ENCODE measurements around the gene HACE1.
"Not testable (repeated sequence)": the region's sequence is repeated elsewhere in the genome, so short reads cannot be mapped to it uniquely, and the experiment has no call there.

Gene HACE1

DNA sequence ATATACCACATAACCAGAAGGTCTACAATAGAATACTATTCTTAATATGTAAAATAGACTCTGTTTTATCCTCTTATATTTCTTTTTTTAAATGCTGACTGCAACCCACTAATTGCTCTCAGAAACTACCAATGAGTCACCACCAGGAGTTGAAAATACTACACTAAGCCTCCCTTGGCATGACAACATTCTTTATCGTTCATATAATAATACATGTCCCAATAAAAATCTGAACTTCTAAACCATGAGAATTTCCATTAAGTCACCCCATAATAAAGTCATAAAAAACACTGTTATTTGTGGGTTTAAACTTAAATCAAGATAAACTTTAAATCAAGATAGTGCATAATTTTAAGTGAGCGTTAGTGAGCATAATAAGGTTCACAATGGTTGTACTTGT is 4.2 kb downstream of the HACE1 start:
- no peaks in the 10 kb centered on the region for H3K27me3 Mint-ChIP-seq

DNA sequence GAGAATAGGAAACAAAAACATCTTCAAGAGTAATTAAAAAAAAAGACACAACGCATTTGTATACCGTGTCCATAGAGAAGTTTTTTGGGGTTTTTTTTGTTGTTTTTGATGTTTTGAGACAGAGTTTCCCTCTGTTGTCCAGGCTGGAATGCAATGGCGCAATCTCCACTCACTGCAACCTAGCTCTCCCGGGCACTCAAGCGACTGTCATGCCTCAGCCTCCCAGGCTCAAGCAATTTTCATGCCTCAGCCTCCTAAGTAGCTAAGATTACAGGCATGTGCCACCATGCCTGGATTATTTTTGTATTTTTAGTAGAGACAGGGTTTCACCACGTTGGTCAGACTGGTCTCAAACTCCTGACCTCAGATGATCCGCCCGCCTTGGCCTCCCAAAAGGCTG is 12.0 kb downstream of the HACE1 start:
- not testable (repeated sequence) for H3K9me3 Mint-ChIP-seq, DNase-seq, H3K4me3 Mint-ChIP-seq, H3K27ac Mint-ChIP-seq, H3K4me1 Mint-ChIP-seq, H3K27me3 Mint-ChIP-seq
- CTCF ChIA-PET = interaction anchor here (0.7 kb wide), 1 partner anchor 13 kb away, joined by 3 read pairs; no protein-coding TSS in a partner anchor
- H3K36me3 Mint-ChIP-seq = peaks cover 13% of the 10 kb centered on the region

More for the DNA sequence above, 4.2 kb downstream of the HACE1 start:
- H3K4me1 Mint-ChIP-seq = peaks cover 28% of the 10 kb centered on the region
- no peak overlapping the region for H3K27ac Mint-ChIP-seq
- DNase-seq = no peak
- CTCF ChIA-PET = no interaction called here
- no peak overlapping the region for H3K4me3 Mint-ChIP-seq
- H3K36me3 Mint-ChIP-seq = peaks cover 10% of the 10 kb centered on the region
- no peaks in the 10 kb centered on the region for H3K9me3 Mint-ChIP-seq

DNA sequence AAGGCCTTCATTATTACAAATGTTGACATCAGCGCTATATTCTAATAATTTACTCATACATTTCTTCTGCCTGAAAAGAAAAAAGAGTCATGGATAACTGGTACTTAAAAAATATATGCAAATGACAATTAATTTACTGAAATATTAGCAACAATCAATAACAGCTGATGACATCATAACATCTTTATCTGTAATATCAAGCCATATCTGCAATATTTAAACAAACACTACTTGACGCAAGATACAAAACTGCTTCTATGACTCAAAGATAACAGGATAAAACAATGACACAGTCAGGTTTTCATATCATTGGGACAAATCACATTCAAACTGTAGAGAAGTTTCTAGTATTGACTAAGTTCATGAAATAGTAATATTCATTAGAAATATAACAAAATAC is 16.5 kb downstream of the HACE1 start:
- Mint-ChIP-seq H3K4me1 (no peaks in the 10 kb centered on the region), H3K27me3 (no peaks in the 10 kb centered on the region), H3K9me3 (no peaks in the 10 kb centered on the region), H3K36me3 (peaks cover 12% of the 10 kb centered on the region), H3K27ac (no peak overlapping the region), H3K4me3 (no peak overlapping the region)
- no peak for DNase-seq
- CTCF ChIA-PET = no interaction called here

DNA sequence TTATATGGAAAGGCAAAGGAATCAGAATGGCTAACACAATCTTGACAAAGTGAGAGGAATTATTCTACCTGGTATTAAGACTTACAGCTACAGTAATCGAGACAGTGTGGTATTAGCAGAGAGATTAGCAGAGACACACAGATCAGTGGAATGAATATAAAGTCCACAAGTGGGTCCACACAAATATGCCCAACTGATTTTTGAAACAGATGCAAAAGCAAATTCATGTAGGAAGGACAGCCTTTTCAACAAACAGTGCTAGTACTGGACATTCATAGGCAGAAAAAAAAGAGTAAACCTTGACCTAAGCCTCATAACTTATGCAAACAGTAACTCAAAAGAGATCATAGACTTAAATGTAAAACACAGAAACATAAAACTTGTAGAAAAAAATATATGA is 22.6 kb downstream of the HACE1 start:
- Mint-ChIP-seq H3K4me1 (no peaks in the 10 kb centered on the region), H3K36me3 (peaks cover 18% of the 10 kb centered on the region), H3K4me3 (no peak overlapping the region), H3K27me3 (no peaks in the 10 kb centered on the region), H3K9me3 (no peaks in the 10 kb centered on the region), H3K27ac (no peak overlapping the region)
- CTCF ChIA-PET = no interaction called here
- no peak for DNase-seq

DNA sequence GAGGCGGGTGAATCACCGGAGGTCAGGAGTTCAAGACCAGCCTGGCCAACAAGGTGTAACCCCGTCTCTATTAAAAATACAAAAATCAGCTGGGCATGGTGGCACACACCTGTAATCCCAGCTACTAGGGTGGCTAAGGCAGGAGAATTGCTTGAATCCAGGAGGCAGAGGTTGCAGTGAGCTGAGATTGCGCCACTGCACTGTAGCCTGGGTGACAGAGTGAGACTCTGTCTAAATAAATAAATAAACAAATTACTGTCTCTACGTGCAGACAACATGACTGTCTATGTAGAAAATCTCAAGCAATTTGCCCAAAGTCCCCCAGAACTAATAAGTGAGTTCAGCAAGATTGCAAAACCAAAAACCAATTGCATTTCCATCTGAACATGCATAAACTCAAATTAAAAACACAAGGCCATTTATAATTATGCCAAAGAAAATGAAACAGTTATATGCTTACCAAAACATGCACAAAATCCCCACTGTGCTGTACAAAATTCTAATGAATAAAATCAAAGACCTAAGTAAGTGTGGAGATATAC is 23.2 kb downstream of the HACE1 start:
- H3K27me3 Mint-ChIP-seq, CTCF ChIA-PET: not testable (repeated sequence)

DNA sequence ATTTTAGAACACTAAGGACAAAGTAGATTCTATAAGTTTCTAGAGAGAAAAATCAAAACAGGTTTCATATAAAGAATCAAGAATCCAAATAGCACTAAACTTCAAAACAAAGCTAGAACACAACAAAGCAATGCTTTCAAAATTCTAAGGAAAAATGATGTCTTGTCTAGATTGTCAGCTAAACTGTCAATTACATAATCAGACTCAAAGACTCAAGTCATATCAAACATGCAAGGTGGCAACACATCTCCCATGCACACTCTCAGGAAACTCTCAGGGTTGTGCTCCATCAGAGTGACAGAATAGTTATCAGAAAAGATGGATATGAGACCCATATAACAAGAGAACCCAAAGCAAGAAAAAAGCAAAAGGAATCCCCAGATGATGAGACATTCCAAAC is 23.9 kb downstream of the HACE1 start:
- no peak for DNase-seq
- H3K4me3 Mint-ChIP-seq = no peak overlapping the region
- no peak overlapping the region for H3K27ac Mint-ChIP-seq
- no peaks in the 10 kb centered on the region for H3K4me1 Mint-ChIP-seq
- no peaks in the 10 kb centered on the region for H3K27me3 Mint-ChIP-seq
- CTCF ChIA-PET = no interaction called here
- no peaks in the 10 kb centered on the region for H3K9me3 Mint-ChIP-seq
- H3K36me3 Mint-ChIP-seq = peaks cover 21% of the 10 kb centered on the region

More for the DNA sequence above, 23.2 kb downstream of the HACE1 start:
- H3K9me3 Mint-ChIP-seq, H3K27ac Mint-ChIP-seq, DNase-seq, H3K4me1 Mint-ChIP-seq, H3K4me3 Mint-ChIP-seq: not testable (repeated sequence)
- peaks cover 20% of the 10 kb centered on the region for H3K36me3 Mint-ChIP-seq

DNA sequence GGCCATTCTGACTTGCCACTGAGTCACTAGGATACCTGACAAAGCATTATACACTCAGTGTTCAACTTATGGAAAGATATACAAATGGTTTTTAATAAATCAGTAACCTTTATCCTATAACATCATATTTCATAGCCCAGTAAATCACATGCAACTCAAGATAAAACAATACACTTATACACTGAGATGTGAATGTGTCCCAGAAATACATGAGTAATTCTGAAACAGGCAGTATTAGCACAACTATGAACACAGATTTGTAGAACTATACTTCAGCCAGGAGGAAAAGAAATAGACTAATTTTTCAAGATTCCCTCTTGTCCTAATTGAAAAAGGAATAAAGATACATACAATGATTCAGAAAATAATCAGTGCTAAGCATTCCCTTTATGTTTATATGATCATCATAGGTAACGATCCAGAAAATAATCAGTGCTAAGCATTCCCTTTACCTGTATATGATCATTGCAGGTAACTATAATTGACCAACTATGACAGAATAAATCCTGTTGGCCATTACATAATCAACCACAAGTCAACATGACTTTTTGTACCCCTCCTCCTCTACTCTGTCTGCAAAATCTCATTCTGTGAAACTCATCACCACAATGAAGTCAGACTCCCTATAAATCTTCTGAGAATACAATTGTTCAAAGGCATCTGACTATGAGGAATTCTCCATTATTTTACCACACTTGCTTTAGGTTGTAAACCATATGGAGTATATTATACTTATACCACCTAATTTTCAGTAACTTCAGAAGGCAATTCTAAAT is 30.3 kb downstream of the HACE1 start:
- H3K9me3 Mint-ChIP-seq = peaks cover 2% of the 10 kb centered on the region
- DNase-seq = no peak
- no peak overlapping the region for H3K27ac Mint-ChIP-seq
- CTCF ChIA-PET = no interaction called here
- peaks cover 13% of the 10 kb centered on the region for H3K36me3 Mint-ChIP-seq
- H3K27me3 Mint-ChIP-seq = no peaks in the 10 kb centered on the region
- no peak overlapping the region for H3K4me3 Mint-ChIP-seq
- H3K4me1 Mint-ChIP-seq = peaks cover 2% of the 10 kb centered on the region

DNA sequence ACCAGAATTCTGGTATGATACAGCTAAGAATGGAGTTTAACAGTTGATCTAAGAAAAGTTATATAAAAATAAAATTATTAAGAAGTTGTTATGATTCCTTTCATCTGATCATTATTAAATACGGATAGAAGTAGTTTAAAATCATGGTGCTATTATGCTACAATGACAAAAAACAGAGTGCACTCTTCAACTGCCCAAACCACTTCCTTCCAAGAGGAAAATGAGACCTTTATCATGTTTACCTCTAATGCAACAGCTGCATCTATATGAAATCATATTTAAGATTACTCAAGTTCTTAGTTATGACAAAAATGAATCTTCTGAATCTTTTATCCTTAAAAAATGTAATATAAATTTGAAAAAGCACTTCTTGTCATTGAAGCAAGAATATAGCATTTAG is 31.2 kb downstream of the HACE1 start:
- Mint-ChIP-seq H3K27me3 (no peaks in the 10 kb centered on the region), H3K4me1 (peaks cover 2% of the 10 kb centered on the region), H3K4me3 (no peak overlapping the region), H3K9me3 (peaks cover 2% of the 10 kb centered on the region), H3K36me3 (peaks cover 19% of the 10 kb centered on the region), H3K27ac (no peak overlapping the region)
- CTCF ChIA-PET = no interaction called here
- DNase-seq = no peak

DNA sequence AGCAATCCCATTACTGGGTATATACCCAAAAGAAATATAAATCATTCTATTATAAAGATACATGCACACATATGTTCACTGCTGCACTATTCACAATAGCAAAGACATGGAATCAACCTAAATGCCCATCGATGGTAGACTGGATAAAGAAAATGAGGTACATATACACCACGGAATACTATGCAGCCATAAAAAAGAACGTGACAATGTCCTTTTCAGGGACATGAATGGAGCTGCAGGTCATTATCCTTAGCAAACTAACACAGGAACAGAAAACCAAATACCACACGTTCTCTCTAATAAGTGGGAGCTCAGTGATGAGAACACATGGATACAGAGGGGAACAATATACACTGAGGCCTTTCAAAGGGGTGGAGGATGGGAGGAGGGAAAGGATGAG is 38.9 kb downstream of the HACE1 start:
- H3K36me3 Mint-ChIP-seq = peaks cover 27% of the 10 kb centered on the region

DNA sequence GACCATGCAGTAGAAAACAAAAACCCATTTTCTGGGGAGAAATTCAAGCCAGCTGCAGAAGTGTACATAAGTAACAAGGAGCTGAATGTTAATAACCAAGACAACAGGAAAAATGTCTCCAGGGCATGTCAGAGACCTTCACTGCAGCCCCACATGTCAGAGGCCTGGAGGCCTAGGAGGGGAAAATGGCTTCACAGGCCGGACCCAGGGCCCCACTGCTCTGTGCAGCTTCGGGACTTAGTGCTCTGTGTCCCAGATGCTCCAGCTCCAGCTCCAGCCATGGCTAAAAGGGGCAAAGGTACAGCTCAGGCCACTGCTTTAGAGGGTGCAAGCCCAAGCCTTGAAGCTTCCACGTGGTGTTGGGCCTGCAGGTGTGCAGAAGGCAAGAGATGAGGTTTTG is 43.6 kb downstream of the HACE1 start:
- peaks cover 35% of the 10 kb centered on the region for H3K36me3 Mint-ChIP-seq
- H3K4me1 Mint-ChIP-seq = no peaks in the 10 kb centered on the region
- H3K27me3 Mint-ChIP-seq = no peaks in the 10 kb centered on the region
- no peak for DNase-seq
- CTCF ChIA-PET = no interaction called here
- no peak overlapping the region for H3K27ac Mint-ChIP-seq
- no peak overlapping the region for H3K4me3 Mint-ChIP-seq
- peaks cover 12% of the 10 kb centered on the region for H3K9me3 Mint-ChIP-seq

More for the DNA sequence above, 38.9 kb downstream of the HACE1 start:
- H3K4me1 Mint-ChIP-seq, DNase-seq, H3K27me3 Mint-ChIP-seq, H3K4me3 Mint-ChIP-seq, H3K9me3 Mint-ChIP-seq, H3K27ac Mint-ChIP-seq, CTCF ChIA-PET: not testable (repeated sequence)

DNA sequence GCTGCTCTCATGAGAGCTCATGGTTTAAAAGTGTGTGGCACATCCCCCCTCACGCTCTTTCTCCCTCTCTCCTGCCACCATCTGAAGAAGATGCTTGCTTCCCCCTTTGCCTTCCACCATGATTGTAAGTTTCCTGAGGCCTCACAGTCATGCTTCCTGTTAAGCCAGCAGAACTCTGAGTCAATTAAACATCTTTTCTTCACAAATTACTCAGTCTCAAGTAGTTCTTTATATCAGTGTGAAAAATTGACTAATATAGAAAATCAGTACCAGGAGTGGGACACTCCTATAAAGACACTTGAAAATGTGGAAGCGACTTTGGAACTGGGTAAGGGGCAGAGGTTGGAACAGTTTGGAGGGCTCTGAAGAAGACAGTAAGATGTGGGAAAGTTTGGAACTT is 45.0 kb downstream of the HACE1 start:
- Mint-ChIP-seq H3K27ac (no peak overlapping the region), H3K36me3 (peaks cover 28% of the 10 kb centered on the region), H3K4me3 (no peak overlapping the region)

DNA sequence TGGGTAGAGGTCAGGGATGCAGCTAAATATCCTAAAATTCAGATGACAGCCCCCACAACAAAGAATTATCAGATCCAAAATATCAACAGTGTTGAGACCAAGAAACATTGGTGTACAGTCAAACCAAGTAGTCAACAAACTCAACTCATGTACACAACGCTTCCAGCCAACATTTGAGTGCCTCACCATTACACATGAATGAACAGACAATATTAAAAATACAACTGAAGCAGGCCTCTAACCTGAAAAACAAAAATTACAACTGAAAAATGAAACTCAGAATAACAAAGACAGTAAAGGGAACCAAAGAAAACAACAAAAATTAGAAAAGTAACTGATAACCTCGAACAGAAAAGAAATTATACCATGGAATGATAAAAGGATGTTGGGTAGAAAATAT is 46.2 kb downstream of the HACE1 start:
- DNase-seq = no peak
- no peaks in the 10 kb centered on the region for H3K4me1 Mint-ChIP-seq
- CTCF ChIA-PET = no interaction called here
- H3K27me3 Mint-ChIP-seq = no peaks in the 10 kb centered on the region
- peaks cover 10% of the 10 kb centered on the region for H3K9me3 Mint-ChIP-seq
- H3K36me3 Mint-ChIP-seq = peaks cover 28% of the 10 kb centered on the region
- no peak overlapping the region for H3K27ac Mint-ChIP-seq
- no peak overlapping the region for H3K4me3 Mint-ChIP-seq

More for the DNA sequence above, 45.0 kb downstream of the HACE1 start:
- Mint-ChIP-seq H3K27me3 (no peaks in the 10 kb centered on the region), H3K9me3 (peaks cover 10% of the 10 kb centered on the region), H3K4me1 (no peaks in the 10 kb centered on the region)
- CTCF ChIA-PET = no interaction called here
- no peak for DNase-seq

DNA sequence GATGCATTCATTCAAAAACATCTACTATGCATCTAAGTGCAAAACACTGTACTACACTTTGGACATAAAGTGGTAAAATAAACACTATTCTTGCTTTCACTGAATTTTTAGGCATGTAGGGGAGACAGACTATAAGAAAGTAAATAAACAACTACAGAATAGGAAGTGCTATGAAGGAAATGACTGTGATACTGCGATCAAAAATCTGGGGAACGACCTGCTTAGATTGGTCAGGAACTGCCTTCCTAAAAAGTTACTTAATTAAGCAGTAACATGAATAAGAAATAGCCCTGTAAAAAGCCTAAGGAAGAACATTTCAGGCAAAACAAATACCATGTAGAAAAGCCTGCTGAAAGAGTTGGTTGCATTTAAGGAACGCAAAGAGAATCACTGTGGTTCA is 50.6 kb downstream of the HACE1 start:
- peaks cover 9% of the 10 kb centered on the region for H3K9me3 Mint-ChIP-seq
- peaks cover 24% of the 10 kb centered on the region for H3K36me3 Mint-ChIP-seq
- no peaks in the 10 kb centered on the region for H3K4me1 Mint-ChIP-seq
- no peaks in the 10 kb centered on the region for H3K27me3 Mint-ChIP-seq
- no peak for DNase-seq
- CTCF ChIA-PET = no interaction called here
- H3K27ac Mint-ChIP-seq = no peak overlapping the region
- H3K4me3 Mint-ChIP-seq = no peak overlapping the region

DNA sequence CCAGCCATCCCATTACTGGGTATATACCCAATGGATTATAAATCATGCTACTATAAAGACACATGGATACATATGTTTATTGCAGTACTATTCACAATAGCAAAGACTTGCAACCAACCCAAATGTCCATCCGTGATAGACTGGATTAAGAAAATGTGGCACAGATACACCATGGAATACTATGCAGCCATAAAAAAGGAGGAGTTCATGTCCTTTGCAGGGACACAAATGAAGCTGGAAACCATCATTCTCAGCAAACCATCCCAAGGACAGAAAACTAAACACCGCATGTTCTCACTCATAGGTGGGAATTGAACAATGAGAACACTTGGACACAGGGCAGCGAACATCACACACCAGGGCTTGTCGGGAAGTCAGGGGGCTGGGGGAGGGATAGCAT is 54.4 kb downstream of the HACE1 start:
- H3K27ac Mint-ChIP-seq, H3K4me3 Mint-ChIP-seq, DNase-seq, CTCF ChIA-PET, H3K4me1 Mint-ChIP-seq, H3K27me3 Mint-ChIP-seq: not testable (repeated sequence)
- Mint-ChIP-seq H3K36me3 (peaks cover 26% of the 10 kb centered on the region), H3K9me3 (peaks cover 20% of the 10 kb centered on the region)

DNA sequence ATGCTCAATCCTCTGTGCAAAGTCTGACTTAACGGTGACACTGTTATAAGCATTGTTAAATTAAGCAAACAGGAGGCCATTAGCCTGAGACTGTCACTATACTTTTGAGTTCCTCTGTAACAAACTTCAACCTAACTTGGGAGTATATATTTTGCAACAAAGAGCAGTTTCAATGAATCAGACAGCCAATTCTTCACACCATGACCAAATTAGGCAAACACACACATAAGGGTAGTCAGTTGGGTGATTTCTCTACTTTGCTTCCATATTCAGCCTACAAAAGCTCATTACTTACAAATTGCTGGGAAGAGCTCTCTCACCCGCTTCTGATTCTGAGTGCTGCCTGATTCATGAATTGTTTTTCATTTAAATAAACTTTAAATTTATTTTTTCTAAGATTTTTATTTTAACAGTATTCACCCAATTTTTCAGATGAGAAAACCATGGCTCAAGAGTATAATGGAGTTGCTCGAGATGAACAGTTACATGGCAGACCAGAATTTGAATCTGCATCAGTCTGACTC is 60.5 kb downstream of the HACE1 start:
- Mint-ChIP-seq H3K4me3 (no peak overlapping the region), H3K9me3 (peaks cover 11% of the 10 kb centered on the region), H3K27me3 (no peaks in the 10 kb centered on the region), H3K4me1 (no peaks in the 10 kb centered on the region), H3K36me3 (peaks cover 22% of the 10 kb centered on the region), H3K27ac (no peak overlapping the region)
- CTCF ChIA-PET = interaction anchor here (1.4 kb wide), 1 partner anchor 9 kb away, joined by 3 read pairs; no protein-coding TSS in a partner anchor
- DNase-seq = no peak
